Activated CD4-positive, alpha-beta memory T cell treated with anti-CD3 and anti-CD28 coated beads for 36 hours (primary cell): Measurements from ENCODE around the gene LMTK2. TPM values are rescaled to one million over a fixed set of nuclear protein-coding genes. Genes with fewer than 3 reads are reported as not detected.
A peak's percentile ranks its signal among the peaks of the same experiment; 100 is the strongest.
"Not testable (repeated sequence)": the region's sequence is repeated elsewhere in the genome, so short reads cannot be mapped to it uniquely, and the experiment has no call there.

ENCODE experiments used
- CTCF ChIA-PET: fragments of 350-600 bp; sonication (Branson Sonifier 250); formaldehyde crosslinking; loops from one replicate; lab custom pipeline; 2021; ENCODE audit warnings: antibody characterized with exemption, inconsistent platforms; lab: Charles Lee
- POLR2A ChIA-PET: fragments of 350-600 bp; sonication (Branson Sonifier 250); formaldehyde crosslinking; loops from one replicate; lab custom pipeline; 2021; ENCODE audit warnings: antibody characterized with exemption; lab: Charles Lee
- DNase-seq: peaks from one replicate; pipeline ENCODE4 v3.0.0-alpha.2; 2020
- H3K27ac Mint-ChIP-seq: one replicate; pipeline ENCODE4 v1.8.0; 2021; ENCODE audit warnings: mixed read lengths
- H3K27me3 Mint-ChIP-seq: one replicate; pipeline ENCODE4 v1.8.0; 2021; ENCODE audit warnings: mixed read lengths
- H3K36me3 Mint-ChIP-seq: one replicate; pipeline ENCODE4 v1.8.0; 2021; ENCODE audit warnings: mixed read lengths
- H3K4me1 Mint-ChIP-seq: one replicate; pipeline ENCODE4 v1.8.0; 2021; ENCODE audit warnings: low read depth, mixed read lengths
- H3K4me3 Mint-ChIP-seq: one replicate; pipeline ENCODE4 v1.8.0; 2021; ENCODE audit warnings: mild to moderate bottlenecking, mixed read lengths
- H3K9me3 Mint-ChIP-seq: one replicate; pipeline ENCODE4 v1.8.0; 2021; ENCODE audit warnings: mixed read lengths
- intact Hi-C: fragments of 100-400 bp; cut with micrococcal nuclease; formaldehyde crosslinking; loops from one replicate; pipeline ENCODE4 v1.15.1; 2023
- total RNA-seq, 2 experiments: library from RNA; stranded (reverse); gene quantifications; one replicate each; pipeline ENCODE4 v1.2.3, GENCODE V29; 2021

LMTK2 gene
- total RNA-seq, 2 experiments from 2014 or later: 10.6 to 10.8 TPM

GRCh38 chr7:98211676-98212531 lies 105.2 kb downstream of the LMTK2 start:
- no peak for DNase-seq
- Mint-ChIP-seq H3K4me1 (peaks cover 4% of the 10 kb centered on the region), H3K27ac (no peak overlapping the region), H3K9me3 (no peaks in the 10 kb centered on the region), H3K27me3 (no peaks in the 10 kb centered on the region), H3K4me3 (peak overlapping the region; percentile 52), H3K36me3 (peaks cover 10% of the 10 kb centered on the region)
- POLR2A ChIA-PET: no interaction called here
- CTCF ChIA-PET: no interaction called here
- intact Hi-C loops: no loop called here

- DNase-seq: no peak
- no peaks in the 10 kb centered on the region for H3K9me3 Mint-ChIP-seq
- peaks cover 4% of the 10 kb centered on the region for H3K36me3 Mint-ChIP-seq
- no peak overlapping the region for H3K4me3 Mint-ChIP-seq
- intact Hi-C loops: no loop called here
- no peak overlapping the region for H3K27ac Mint-ChIP-seq
- no peaks in the 10 kb centered on the region for H3K27me3 Mint-ChIP-seq
- H3K4me1 Mint-ChIP-seq: peaks cover 4% of the 10 kb centered on the region
- CTCF ChIA-PET: interaction anchor here (0.8 kb wide), 1 partner anchor 44 kb away, joined by 4 read pairs; no protein-coding TSS in a partner anchor
- POLR2A ChIA-PET: no interaction called here
These were observed 105.9 kb downstream of the LMTK2 start for GRCh38 chr7:98212532-98213041.

- Mint-ChIP-seq H3K4me1 (peaks cover 8% of the 10 kb centered on the region), H3K27ac (no peak overlapping the region), H3K36me3 (peaks cover 4% of the 10 kb centered on the region), H3K4me3 (no peak overlapping the region), H3K9me3 (no peaks in the 10 kb centered on the region), H3K27me3 (no peaks in the 10 kb centered on the region)
- POLR2A ChIA-PET: no interaction called here
- intact Hi-C loops: no loop called here
- DNase-seq: no peak
- CTCF ChIA-PET: interaction anchor here (0.8 kb wide), 1 partner anchor 45 kb away, joined by 4 read pairs; no protein-coding TSS in a partner anchor
These were observed 106.7 kb downstream of the LMTK2 start for GRCh38 chr7:98213296-98213887.

GRCh38 chr7:98213888-98214810 lies 107.5 kb downstream of the LMTK2 start:
- no peak for DNase-seq
- no peaks in the 10 kb centered on the region for H3K27me3 Mint-ChIP-seq
- ChIA-PET POLR2A (interaction anchor here (0.6 to 0.8 kb wide), 2 partner anchors 12 to 49 kb away, joined by 3 read pairs; no protein-coding TSS in a partner anchor), CTCF (no interaction called here)
- H3K4me1 Mint-ChIP-seq: peaks cover 16% of the 10 kb centered on the region
- H3K4me3 Mint-ChIP-seq: no peak overlapping the region
- H3K36me3 Mint-ChIP-seq: peaks cover 4% of the 10 kb centered on the region
- H3K27ac Mint-ChIP-seq: no peak overlapping the region
- no peaks in the 10 kb centered on the region for H3K9me3 Mint-ChIP-seq
- intact Hi-C loops: no loop called here

GRCh38 chr7:98214811-98215321 lies 108.2 kb downstream of the LMTK2 start:
- Mint-ChIP-seq H3K27me3 (no peaks in the 10 kb centered on the region), H3K36me3 (peaks cover 6% of the 10 kb centered on the region), H3K4me1 (peaks cover 20% of the 10 kb centered on the region), H3K9me3 (no peaks in the 10 kb centered on the region), H3K4me3 (no peak overlapping the region), H3K27ac (no peak overlapping the region)
- DNase-seq: no peak
- CTCF ChIA-PET: no interaction called here
- POLR2A ChIA-PET: no interaction called here
- intact Hi-C loops: no loop called here

- POLR2A ChIA-PET: no interaction called here
These were observed 109.2 kb downstream of the LMTK2 start for GRCh38 chr7:98215561-98216495.

GRCh38 chr7:98216941-98217622 lies 110.4 kb downstream of the LMTK2 start:
- no peaks in the 10 kb centered on the region for H3K27me3 Mint-ChIP-seq
- H3K4me3 Mint-ChIP-seq: no peak overlapping the region
- no peaks in the 10 kb centered on the region for H3K9me3 Mint-ChIP-seq
- peaks cover 8% of the 10 kb centered on the region for H3K36me3 Mint-ChIP-seq
- CTCF ChIA-PET: no interaction called here
- POLR2A ChIA-PET: no interaction called here
- intact Hi-C loops: no loop called here
- H3K27ac Mint-ChIP-seq: no peak overlapping the region
- H3K4me1 Mint-ChIP-seq: peaks cover 15% of the 10 kb centered on the region
- DNase-seq: no peak

More at GRCh38 chr7:98215561-98216495, 109.2 kb downstream of the LMTK2 start:
- Mint-ChIP-seq H3K27me3 (no peaks in the 10 kb centered on the region), H3K4me3 (no peak overlapping the region), H3K9me3 (no peaks in the 10 kb centered on the region), H3K27ac (no peak overlapping the region), H3K36me3 (peaks cover 6% of the 10 kb centered on the region), H3K4me1 (peaks cover 20% of the 10 kb centered on the region)
- DNase-seq: no peak
- CTCF ChIA-PET: no interaction called here
- intact Hi-C loops: no loop called here

GRCh38 chr7:98217623-98218582 lies 111.2 kb downstream of the LMTK2 start:
- peaks cover 15% of the 10 kb centered on the region for H3K4me1 Mint-ChIP-seq
- H3K27ac Mint-ChIP-seq: peak overlapping the region; percentile 40
- CTCF ChIA-PET: no interaction called here
- no peaks in the 10 kb centered on the region for H3K9me3 Mint-ChIP-seq
- H3K27me3 Mint-ChIP-seq: no peaks in the 10 kb centered on the region
- POLR2A ChIA-PET: no interaction called here
- no peak overlapping the region for H3K4me3 Mint-ChIP-seq
- peaks cover 8% of the 10 kb centered on the region for H3K36me3 Mint-ChIP-seq
- intact Hi-C loops: no loop called here
- no peak for DNase-seq

GRCh38 chr7:98219382-98219781 lies 112.7 kb downstream of the LMTK2 start:
- H3K9me3 Mint-ChIP-seq, CTCF ChIA-PET, H3K4me3 Mint-ChIP-seq, DNase-seq, H3K27me3 Mint-ChIP-seq, POLR2A ChIA-PET, intact Hi-C loops: not testable (repeated sequence)
- Mint-ChIP-seq H3K27ac (peak overlapping the region; percentile 11), H3K4me1 (peaks cover 15% of the 10 kb centered on the region), H3K36me3 (peaks cover 12% of the 10 kb centered on the region)
